AG09319 (cell line): ENCODE data around the gene CPLX1.

Source experiments
- DNase-seq: peaks from one replicate; pipeline ENCODE4 v3.0.0-alpha.2; 2010; ENCODE audit warnings: low read depth; ENCODE audit errors: extremely low read depth
- TF ChIP-seq, protein P1 (sequence below): IDR thresholded peaks from 2 replicates; pipeline ENCODE4 v1.5.1; 2011; ENCODE audit warnings: low read depth, mild to moderate bottlenecking, inconsistent platforms, low read length, moderate library complexity

Gene CPLX1

DNA sequence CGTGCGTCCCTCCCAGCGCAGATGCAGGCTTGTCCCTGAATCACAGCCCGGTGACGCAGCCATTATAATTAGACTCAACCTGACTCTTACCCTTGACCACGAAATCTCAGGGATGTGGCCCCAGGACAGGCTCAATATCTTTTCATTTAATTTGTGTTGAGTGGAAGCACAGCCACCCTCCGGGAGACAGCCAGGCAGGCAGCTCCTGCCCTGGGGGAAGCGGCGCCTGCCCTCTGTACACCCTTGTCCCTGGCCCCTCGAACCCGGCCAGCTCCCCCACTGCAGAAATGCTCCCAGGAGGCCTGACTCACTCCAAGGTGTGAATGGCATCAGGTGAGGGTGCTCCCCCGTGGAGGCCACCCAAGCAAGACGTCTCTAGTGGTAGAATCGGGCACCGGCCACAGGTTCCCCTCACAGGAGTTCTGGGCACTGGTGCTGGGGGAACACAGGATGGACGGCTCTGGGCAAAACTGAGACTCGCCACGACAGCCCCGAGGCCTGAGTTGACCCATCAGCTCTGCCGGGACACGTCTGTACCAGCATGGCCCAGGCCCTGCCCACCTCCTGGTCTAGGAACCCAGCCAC, 2.7 kb downstream of the CPLX1 start:
- no peak for DNase-seq
- TF ChIP-seq, protein P1, sequence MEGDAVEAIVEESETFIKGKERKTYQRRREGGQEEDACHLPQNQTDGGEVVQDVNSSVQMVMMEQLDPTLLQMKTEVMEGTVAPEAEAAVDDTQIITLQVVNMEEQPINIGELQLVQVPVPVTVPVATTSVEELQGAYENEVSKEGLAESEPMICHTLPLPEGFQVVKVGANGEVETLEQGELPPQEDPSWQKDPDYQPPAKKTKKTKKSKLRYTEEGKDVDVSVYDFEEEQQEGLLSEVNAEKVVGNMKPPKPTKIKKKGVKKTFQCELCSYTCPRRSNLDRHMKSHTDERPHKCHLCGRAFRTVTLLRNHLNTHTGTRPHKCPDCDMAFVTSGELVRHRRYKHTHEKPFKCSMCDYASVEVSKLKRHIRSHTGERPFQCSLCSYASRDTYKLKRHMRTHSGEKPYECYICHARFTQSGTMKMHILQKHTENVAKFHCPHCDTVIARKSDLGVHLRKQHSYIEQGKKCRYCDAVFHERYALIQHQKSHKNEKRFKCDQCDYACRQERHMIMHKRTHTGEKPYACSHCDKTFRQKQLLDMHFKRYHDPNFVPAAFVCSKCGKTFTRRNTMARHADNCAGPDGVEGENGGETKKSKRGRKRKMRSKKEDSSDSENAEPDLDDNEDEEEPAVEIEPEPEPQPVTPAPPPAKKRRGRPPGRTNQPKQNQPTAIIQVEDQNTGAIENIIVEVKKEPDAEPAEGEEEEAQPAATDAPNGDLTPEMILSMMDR: no peak

DNA sequence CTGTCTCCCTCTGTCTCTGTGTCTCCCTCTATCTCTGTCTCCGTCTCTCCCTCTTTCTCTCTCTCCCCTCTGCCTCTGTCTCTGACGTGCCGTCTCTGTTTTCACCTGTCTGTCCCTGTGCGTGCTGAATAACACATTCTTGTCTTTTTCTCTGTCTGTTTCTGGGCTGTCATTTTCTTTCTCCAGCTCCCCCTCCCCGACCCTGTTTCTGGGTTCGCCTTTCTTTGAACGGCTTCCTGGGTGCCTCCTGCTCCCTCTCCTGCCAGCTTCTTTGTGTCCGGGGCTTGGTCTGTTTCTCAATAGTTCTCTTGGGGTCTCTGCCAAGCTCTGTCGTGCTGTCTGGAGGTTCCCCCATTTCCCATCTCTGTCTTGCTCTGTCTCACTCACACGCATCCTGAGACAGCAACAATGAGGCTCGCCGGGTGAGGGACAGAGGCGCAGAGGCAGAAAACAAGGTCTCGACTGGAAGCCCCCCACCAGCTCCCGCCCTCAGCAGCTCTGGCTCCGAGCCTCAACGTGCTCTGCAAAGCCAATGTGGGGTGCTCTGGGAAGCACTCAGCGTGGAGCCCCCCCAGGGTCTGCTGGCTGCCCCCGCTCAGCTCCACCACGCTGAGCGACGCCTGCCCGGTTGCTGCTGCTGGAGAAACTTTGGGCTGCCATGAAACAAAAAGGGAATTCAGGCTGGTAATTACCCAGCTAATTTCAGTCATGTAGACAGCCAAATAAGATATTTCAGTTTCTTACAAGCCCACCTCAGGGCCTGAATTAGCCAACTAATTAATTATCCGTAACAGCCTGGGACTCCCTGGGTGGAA, 3.4 kb downstream of the CPLX1 start:
- no peak for DNase-seq
- TF ChIP-seq, protein P1: no peak

DNA sequence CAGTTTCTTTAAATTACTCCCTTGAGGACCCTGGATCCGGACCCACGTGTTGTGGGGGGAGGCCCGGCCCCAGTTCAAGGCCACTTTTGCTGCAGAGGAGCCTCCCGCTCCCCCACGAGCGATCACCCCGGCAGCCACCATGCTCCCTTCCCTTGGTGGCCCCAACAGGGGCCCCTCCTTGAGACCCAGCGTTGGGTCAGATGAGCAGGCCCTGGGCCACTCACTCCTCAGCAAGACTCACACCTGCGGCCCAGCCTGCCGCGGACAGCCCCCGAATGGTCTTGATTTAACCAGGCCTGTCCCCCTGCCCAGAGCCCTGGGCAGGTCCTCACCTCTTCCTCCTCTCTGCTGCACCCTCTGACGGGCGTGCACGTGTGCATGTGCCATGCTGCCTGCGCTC, 4.3 kb downstream of the CPLX1 start:
- no peak for DNase-seq
- TF ChIP-seq, protein P1: no peak

DNA sequence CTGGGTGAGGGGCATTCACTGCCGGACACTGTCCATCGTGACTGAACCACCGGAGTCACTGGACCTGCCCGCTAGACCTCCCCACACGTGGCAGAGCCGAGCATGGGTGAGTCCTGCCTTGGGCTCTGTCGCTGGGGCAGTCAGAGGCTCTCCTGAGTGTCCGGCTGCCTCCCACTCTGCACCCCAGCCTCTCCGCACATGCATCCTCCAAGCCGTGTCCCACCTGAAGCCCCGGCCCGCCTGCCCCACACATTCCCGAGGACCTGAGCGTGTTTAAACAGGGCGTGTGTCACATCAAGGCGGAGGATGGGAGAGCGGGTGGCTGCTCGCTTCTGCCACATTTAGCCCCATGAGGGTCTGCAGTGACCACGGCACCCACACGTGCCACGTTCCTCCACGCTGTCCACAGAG, 4.7 kb downstream of the CPLX1 start:
- no peak for DNase-seq
- TF ChIP-seq, protein P1: no peak

DNA sequence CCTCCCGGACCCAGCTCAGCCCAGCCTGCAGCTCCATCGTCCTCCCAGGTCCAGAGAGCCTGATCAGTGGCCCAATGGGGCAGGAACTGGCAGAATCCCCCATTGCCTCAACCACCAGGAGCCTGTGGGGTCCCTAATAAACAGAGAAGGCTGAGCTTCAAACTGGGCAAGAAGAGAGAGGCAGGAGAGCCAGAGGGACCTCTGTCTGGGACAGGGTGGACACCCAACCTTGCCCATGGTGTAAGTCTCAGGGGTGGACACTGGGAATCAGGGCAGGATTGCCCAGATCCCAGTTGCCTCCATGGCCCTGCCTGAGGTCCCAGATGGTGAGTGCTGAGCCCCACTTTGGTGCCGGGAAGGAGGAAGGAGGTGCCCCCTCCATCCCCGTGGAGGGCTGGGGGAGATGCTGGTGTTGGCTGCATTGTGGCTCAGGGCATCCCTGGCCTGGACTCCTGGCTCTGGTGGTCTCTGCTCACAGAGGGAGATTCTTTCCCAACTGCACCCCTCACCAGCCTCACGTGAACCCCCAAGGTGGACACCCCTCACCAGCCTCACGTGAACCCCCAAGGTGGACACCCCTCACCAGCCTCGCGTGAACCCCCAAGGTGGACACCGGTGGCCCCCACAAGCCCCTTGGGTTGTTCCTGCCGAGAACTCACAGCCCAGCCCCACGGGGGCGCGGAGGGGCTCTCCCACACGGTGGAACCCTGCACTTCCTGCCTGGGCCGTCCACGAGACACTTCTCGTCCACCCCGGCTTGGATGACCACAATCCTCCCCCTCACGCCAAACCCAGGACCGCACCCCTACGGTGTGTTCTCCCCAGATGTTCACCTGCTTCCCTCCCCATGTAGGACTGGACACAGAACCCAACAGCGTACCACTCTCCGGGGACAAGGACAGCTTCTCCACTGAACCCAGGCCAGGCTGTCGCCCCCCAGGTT, 5.4 kb downstream of the CPLX1 start:
- TF ChIP-seq, protein P1: no peak
- no peak for DNase-seq

DNA sequence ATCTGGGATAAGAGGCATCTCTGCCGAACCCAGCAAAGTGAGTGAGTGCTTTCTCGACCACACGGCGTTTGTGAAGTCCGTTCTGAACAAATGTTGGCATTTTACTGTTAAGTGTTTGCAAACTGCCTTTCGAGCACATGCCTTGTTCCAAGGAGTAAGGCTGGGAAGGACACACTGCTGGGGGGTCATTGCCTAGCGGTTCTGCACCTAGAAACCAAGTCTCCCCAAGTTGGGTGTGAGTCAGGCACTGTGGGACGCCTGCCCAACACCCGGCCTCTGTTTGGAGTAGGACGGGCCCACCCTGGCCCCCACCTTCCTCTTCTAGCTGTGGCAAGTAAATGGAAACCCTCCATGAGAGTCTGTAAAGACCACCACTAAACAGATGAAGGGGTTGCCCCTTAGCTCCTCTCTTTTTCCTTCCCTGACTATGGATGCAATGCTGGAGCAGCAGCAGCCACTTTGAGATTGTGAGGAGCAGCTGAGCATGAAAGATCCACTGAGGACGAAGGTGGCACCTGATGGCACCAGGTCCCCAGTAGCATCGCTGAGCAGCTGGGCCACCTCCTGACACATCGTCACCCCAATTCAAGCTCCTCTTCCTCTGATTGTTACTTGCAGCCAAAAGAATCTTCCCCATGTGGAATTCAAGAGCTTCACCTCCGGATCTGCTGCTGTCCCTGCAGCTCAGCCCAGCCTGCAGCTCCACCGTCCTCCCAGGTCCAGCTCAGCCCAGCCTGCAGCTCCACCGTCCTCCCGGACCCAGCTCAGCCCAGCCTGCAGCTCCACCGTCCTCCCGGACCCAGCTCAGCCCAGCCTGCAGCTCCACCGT, 6.3 kb downstream of the CPLX1 start:
- TF ChIP-seq, protein P1: no peak
- no peak for DNase-seq
